Mucosa of gallbladder (tissue), 1 donor: ENCODE results near the gene RSBN1. TPM values are rescaled to one million over a fixed set of nuclear protein-coding genes. Genes with fewer than 3 reads are reported as not detected.
"Not testable (repeated sequence)": the region's sequence is repeated elsewhere in the genome, so short reads cannot be mapped to it uniquely, and the experiment has no call there.

Experiments
- DNase-seq: peaks from one replicate; pipeline ENCODE4 v3.0.0-alpha.2; 2020; ENCODE audit warnings: low spot score
- total RNA-seq: library from RNA; stranded (reverse); gene quantifications from one replicate; pipeline ENCODE4 v1.2.1, GENCODE V29; 2021
- donor health status: DM: no; HTN: no; CAD: no.

RSBN1 gene
- total RNA-seq, 1 donor from 2014 or later = 20.5 TPM

GRCh38 chr1:113782406-113782805 is 29.9 kb downstream of the RSBN1 start:
- no peak for DNase-seq

DNA sequence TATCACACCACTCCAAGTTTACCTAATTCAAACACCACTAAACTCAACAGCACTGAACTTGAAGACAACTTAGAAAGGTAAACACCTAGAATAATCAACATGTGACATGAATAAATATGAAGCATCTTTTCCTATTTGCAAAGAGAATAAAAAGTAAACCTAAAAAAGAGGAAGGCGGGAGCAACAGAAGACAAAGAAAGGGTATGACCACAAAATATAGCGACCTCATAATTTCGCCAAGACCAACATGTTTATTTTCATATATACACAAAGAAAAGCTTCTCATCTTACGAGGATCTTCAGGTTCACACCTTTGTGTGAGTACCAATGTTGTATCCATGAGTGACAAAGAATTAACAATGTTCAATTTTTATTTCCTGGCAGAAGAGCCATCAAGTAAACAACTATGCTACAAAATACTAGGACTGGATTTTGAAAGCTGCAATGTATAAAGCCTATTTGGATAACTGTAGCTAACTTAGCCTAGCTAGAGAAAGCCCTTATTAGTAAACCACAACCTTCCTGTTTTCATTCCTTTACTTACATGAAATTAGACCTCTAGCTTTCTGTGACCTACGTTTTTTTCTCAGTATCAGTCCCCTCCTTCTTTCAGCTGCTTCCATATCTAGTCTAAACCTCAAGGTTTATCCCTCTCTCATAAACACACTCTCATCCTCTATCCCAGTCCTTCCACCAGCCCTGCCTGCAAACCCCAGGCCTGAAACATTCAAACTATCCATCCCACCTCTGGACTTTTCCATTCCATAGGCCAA is 31.7 kb downstream of the RSBN1 start:
- no peak for DNase-seq

DNA sequence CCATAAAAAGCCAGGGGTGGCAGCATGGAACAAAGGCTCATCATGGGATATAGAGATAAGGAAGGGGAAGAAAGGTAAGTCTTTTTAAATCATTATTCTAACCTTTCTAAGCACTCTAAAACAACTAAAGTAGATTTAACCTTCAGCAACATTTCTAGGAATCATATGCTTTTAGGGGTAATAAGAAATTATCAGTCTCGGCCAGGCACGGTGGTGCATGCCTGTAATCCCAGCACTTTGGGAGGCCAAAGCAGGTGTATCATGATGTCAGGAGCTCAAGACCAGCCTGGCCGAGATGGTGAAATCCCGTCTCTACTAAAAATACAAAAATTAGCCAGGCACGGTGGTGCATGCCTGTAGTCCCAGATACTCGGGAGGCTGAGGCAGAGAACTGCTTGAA is 32.7 kb downstream of the RSBN1 start:
- no peak for DNase-seq

DNA sequence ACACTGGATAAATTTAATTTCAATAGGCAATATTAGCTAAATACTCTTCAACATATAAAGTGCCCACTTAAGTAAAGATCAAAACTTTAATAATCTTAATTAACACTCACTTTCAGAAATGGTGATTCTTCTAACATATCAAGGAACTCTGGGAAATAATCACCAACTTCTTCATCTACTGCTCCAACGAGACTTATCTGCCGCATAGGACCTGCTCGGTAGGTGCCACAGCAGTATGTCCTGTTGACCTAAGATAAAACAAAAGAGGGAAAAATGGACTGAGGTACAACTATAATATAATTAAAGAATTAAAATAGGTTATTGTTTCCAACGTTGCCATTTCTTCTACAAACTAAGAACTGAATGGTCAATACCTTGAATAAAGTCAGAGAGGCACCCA is 34.7 kb downstream of the RSBN1 start:
- no peak for DNase-seq

GRCh38 chr1:113770031-113770430 is 42.2 kb downstream of the RSBN1 start:
- DNase-seq = no peak

DNA sequence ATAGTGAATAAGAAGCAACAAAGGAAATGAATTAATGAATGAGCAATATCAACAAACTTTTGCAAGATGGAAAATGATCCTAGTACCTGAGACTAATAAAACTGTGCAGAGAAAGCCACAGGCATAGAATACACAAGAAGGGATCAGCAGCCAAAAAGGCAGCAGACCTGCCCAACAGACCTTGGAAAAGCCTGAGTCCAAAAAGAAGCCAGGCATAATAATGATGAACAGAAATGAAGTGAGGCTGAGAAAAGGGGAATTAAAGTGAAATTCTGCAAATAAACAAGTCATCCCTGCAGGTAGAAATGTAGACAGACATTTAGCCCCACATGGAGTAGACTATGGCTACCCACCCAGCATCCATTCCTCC is 42.7 kb downstream of the RSBN1 start:
- DNase-seq = no peak

- no peak for DNase-seq
These were observed 43.2 kb downstream of the RSBN1 start for GRCh38 chr1:113768916-113769600.

- DNase-seq = no peak
These were observed 46.7 kb downstream of the RSBN1 start for GRCh38 chr1:113765306-113766230.

DNA sequence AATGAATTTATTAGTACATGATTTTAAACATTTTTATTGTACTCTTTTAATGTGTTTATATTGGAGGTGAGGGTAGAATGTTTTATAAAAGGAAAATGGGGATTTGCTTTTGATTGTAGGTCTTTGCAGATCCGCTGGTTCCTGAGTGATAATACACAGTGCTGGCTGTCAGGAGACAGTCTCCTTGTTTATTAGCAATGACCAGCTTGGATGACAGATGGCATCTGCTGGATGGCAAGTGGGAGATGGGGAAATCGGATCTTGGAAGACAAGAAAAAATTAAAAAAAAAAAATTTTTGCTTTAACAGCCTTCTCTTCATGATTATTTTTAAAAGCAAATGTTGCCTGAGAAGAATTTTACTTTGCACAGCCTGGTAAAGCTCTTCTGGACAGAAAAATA is 48.6 kb downstream of the RSBN1 start:
- DNase-seq = no peak

GRCh38 chr1:113761937-113762336 is 50.3 kb downstream of the RSBN1 start:
- no peak for DNase-seq

- no peak for DNase-seq
These were observed 51.9 kb downstream of the RSBN1 start for GRCh38 chr1:113760102-113761080.

GRCh38 chr1:113759333-113760101 is 52.8 kb downstream of the RSBN1 start, which contains the start of gene PHTF1:
TSS of gene PHTF1 (minus strand) at chr1:113759486. CDS start at chr1:113758703, 783 bp downstream.
- peak; percentile 68 for DNase-seq

DNA sequence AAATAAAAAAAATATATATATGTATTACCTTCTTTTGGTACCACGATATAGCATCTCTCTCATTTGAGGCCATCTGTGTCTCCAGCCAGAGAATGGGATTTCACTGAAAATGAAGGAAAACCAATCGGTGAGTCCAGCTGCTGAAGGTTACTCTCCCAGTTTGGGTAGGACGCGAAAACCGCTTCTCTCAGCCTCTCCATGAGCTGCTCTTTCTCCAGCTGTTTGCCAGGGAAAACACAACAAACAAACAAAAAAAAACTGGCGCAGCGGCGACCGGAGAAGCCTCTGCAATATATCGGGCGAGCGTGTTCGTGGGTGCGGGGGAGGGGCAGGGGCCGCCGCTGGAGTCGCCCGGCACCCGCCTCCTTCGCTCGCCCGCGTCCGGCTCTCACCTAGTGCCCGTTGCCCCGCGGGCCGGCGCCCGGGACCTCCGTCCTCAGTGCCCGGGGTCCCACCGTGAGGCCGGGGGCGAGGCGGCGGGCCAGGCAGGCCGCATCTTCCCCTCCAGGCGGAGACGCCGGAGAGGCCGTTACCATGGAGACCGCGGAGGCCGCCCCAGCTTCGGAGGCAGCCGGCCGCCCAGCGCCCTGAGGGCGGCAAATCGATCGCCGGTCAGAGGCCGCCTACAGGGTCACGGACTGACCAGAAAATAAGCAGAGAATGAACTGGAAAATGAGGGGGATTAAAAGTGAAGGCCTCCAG is 53.5 kb downstream of the RSBN1 start:
- DNase-seq = peak; percentile 49

DNA sequence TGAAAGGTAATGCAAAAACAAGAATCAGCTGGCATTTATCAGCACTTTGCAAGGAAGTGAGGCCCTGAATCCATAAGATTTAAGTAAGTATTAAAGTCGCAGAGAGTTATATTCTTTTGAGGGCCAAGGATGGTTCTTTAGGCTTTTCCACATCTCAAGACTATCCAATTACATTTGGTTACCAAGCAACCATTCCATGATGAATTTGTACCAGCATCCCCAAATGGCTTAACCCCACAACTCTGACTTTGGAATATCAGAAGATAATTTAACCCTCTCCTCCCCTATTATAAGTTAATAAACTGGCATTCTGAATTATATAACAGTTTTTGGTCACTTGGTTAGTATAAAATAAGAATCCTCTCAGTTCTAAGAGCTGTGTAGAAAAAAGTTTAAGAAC is 55.8 kb downstream of the RSBN1 start:
- DNase-seq = no peak

GRCh38 chr1:113753333-113753732 is 58.9 kb downstream of the RSBN1 start:
- DNase-seq = not testable (repeated sequence)

GRCh38 chr1:113751516-113751915 is 60.8 kb downstream of the RSBN1 start:
- DNase-seq = no peak

- DNase-seq = no peak
These were observed 61.2 kb downstream of the RSBN1 start for GRCh38 chr1:113751114-113751513.

- no peak for DNase-seq
These were observed 62.9 kb downstream of the RSBN1 start for GRCh38 chr1:113749402-113749801.

- DNase-seq = no peak
These were observed 64.9 kb downstream of the RSBN1 start for GRCh38 chr1:113747376-113747775.

GRCh38 chr1:113745425-113745824 is 66.9 kb downstream of the RSBN1 start:
- no peak for DNase-seq
